Neuronal stem cell (in vitro differentiated cells): ENCODE data around the gene TSHZ2.

Experiments used
- DNase-seq: peaks from one replicate; pipeline ENCODE4 v3.0.0-alpha.2; 2013; ENCODE audit warnings: low spot score
- H2AFZ ChIP-seq: one replicate; pipeline ENCODE4 v1.6.1; 2013; ENCODE audit warnings: mild to moderate bottlenecking, low read length, inconsistent platforms
- H2AK5ac ChIP-seq: 2 replicates; pipeline ENCODE4 v1.6.1; 2013; ENCODE audit warnings: low read depth, mild to moderate bottlenecking, inconsistent platforms, low read length, moderate library complexity, mixed read lengths
- H2BK120ac ChIP-seq: 2 replicates; pipeline ENCODE4 v1.6.1; 2013; ENCODE audit warnings: low read depth, mild to moderate bottlenecking, inconsistent platforms, low read length, moderate library complexity, mixed read lengths
- H2BK12ac ChIP-seq: one replicate; pipeline ENCODE4 v1.6.1; 2013; ENCODE audit warnings: low read length, inconsistent platforms
- H2BK15ac ChIP-seq: 2 replicates; pipeline ENCODE4 v1.6.1; 2013; ENCODE audit warnings: mild to moderate bottlenecking, low read length, inconsistent platforms, mixed read lengths
- H2BK5ac ChIP-seq: one replicate; pipeline ENCODE4 v1.6.1; 2013; ENCODE audit warnings: inconsistent platforms, mild to moderate bottlenecking, low read length, moderate library complexity
- H3K14ac ChIP-seq: one replicate; pipeline ENCODE4 v1.6.1; 2013; ENCODE audit warnings: low read length, inconsistent platforms
- H3K18ac ChIP-seq: 2 replicates; pipeline ENCODE4 v1.6.1; 2013; ENCODE audit warnings: low read length, inconsistent platforms
- H3K23ac ChIP-seq: 2 replicates; pipeline ENCODE4 v1.6.1; 2013; ENCODE audit warnings: low read depth, mild to moderate bottlenecking, mixed read lengths, low read length, inconsistent platforms; ENCODE audit not compliant: poor library complexity
- H3K27ac ChIP-seq: replicated peaks from 3 replicates; pipeline ENCODE4 v1.5.1; 2013; ENCODE audit warnings: low read length, inconsistent platforms
- H3K27me3 ChIP-seq, 3 experiments: 2 replicates each; pipeline ENCODE4 v1.6.1; 2013; ENCODE audit warnings: low read length in 3 of 3, mild to moderate bottlenecking in 2 of 3, inconsistent platforms in 1 of 3, low read depth in 1 of 3, mixed read lengths in 1 of 3, moderate library complexity in 1 of 3; ENCODE audit not compliant: control insufficient read depth in 3 of 3, insufficient read depth in 3 of 3
- H3K36me3 ChIP-seq, 2 donors: replicated peaks in 1 of 2; 2 replicates each; pipeline ENCODE4 v1.6.1; 2013; ENCODE audit warnings: low read length in 2 of 2; ENCODE audit not compliant: control insufficient read depth in 2 of 2, insufficient read depth in 2 of 2
- H3K4ac ChIP-seq: 2 replicates; pipeline ENCODE4 v1.6.1; 2013; ENCODE audit warnings: inconsistent platforms, mild to moderate bottlenecking, low read length, moderate library complexity
- H3K4me1 ChIP-seq, 2 donors: 1 replicate in 1 of 2; 2 replicates in 1 of 2; pipeline ENCODE4 v1.6.1; 2013; ENCODE audit warnings: low read length in 2 of 2, low read depth in 1 of 2; ENCODE audit not compliant: control insufficient read depth in 2 of 2, insufficient read depth in 1 of 2
- H3K4me2 ChIP-seq: one replicate; pipeline ENCODE4 v1.6.1; 2013; ENCODE audit warnings: mild to moderate bottlenecking, low read length, inconsistent platforms; ENCODE audit not compliant: insufficient read depth, poor library complexity, severe bottlenecking
- H3K4me3 ChIP-seq, 2 donors: 2 replicates each; pipeline ENCODE4 v1.5.1; 2013; ENCODE audit warnings: low read length in 2 of 2, mild to moderate bottlenecking in 2 of 2, inconsistent platforms in 1 of 2, moderate library complexity in 1 of 2
- H3K79me1 ChIP-seq: one replicate; pipeline ENCODE4 v1.6.1; 2013; ENCODE audit warnings: low read depth, mild to moderate bottlenecking, inconsistent platforms, low read length, moderate library complexity
- H3K9ac ChIP-seq: one replicate; pipeline ENCODE4 v1.6.1; 2013; ENCODE audit warnings: mild to moderate bottlenecking, low read depth, low read length, inconsistent platforms; ENCODE audit not compliant: poor library complexity
- H3K9me3 ChIP-seq, 2 donors: replicated peaks in 1 of 2; 2 replicates each; pipeline versions ENCODE3 to v1.6.1; 2013; ENCODE audit warnings: low read length in 2 of 2, mild to moderate bottlenecking in 2 of 2, inconsistent platforms in 1 of 2, low read depth in 1 of 2, mixed read lengths in 1 of 2, moderate library complexity in 1 of 2; ENCODE audit not compliant: control insufficient read depth in 2 of 2, insufficient read depth in 1 of 2
- H4K8ac ChIP-seq: one replicate; pipeline ENCODE4 v1.6.1; 2013; ENCODE audit warnings: low read depth, mild to moderate bottlenecking, inconsistent platforms, low read length, moderate library complexity
- H4K91ac ChIP-seq: one replicate; pipeline ENCODE4 v1.6.1; 2013; ENCODE audit warnings: low read length, low read depth, mild to moderate bottlenecking, inconsistent platforms; ENCODE audit not compliant: poor library complexity
- WGBS, 2 donors: extraction: QIAGEN DNeasy Blood & Tissue Kit; methylation state at CpG; one replicate each; pipeline ENCODE4 v1.1.7; 2013; ENCODE audit warnings: missing lambda C conversion rate in 2 of 2, mixed read lengths in 1 of 2; ENCODE audit not compliant: insufficient read length in 2 of 2, insufficient replicate concordance in 1 of 2; ENCODE audit errors: extremely low coverage in 2 of 2; 5-methylcytosine and 5-hydroxymethylcytosine counted together

TSHZ2 gene

DNA sequence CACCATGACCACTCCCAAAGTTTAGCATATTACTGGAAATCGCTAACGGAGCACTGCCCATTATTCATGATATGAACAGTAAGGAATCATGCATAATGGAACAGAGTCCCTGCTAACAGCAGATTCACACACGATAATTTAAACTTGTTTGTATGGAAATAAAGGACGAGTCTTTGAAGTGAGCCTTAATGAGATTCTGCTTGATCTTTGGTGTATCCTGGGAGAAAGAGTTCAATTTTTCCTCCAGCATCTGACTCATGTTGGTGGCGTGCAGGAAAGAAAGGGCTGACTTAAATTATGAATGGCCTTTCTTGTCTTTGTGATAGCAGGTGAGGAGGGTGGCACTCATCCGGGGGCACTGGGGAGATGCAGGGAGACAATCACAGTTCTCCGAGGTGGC is 426.9 kb downstream of the TSHZ2 start:
- H2BK15ac ChIP-seq = no peak overlapping the region
- no peak overlapping the region for H3K14ac ChIP-seq
- H3K4ac ChIP-seq = no peak overlapping the region
- H2AK5ac ChIP-seq = no peak overlapping the region
- no peaks in the 10 kb centered on the region for H3K79me1 ChIP-seq
- H3K9ac ChIP-seq = no peak overlapping the region
- peaks cover 5 to 16% of the 10 kb centered on the region in 2 donors for H3K4me1 ChIP-seq
- no peak overlapping the region for H4K91ac ChIP-seq
- no peak overlapping the region for H3K18ac ChIP-seq
- peak overlapping the region; percentile 32 for H2AFZ ChIP-seq
- no peak overlapping the region for H3K27ac ChIP-seq
- H3K27me3 ChIP-seq = no peaks in the 10 kb centered on the region
- WGBS, 2 donors = no CpG with 5 or more reads among the region's 7 CpGs
- no peak for DNase-seq
- no peak overlapping the region for H4K8ac ChIP-seq
- no peaks in the 10 kb centered on the region for H3K36me3 ChIP-seq
- H2BK5ac ChIP-seq = no peak overlapping the region
- no peak overlapping the region for H3K4me3 ChIP-seq
- peaks cover 0 to 2% of the 10 kb centered on the region in 2 donors for H3K9me3 ChIP-seq
- no peak overlapping the region for H3K23ac ChIP-seq
- no peak overlapping the region for H2BK12ac ChIP-seq
- H2BK120ac ChIP-seq = no peak overlapping the region
- H3K4me2 ChIP-seq = no peak overlapping the region

GRCh38 chr20:53399592-53400335 is 427.6 kb downstream of the TSHZ2 start:
- H2BK120ac ChIP-seq = no peak overlapping the region
- H3K27ac ChIP-seq = no peak overlapping the region
- peak overlapping the region in 1 of 2 donors; percentile 47 for H3K4me3 ChIP-seq

GRCh38 chr20:53402233-53403005 is 430.3 kb downstream of the TSHZ2 start:
- no peak overlapping the region for H2BK120ac ChIP-seq
- H3K79me1 ChIP-seq = no peaks in the 10 kb centered on the region
- H3K18ac ChIP-seq = no peak overlapping the region
- no peak overlapping the region for H2AFZ ChIP-seq
- no peak overlapping the region for H3K23ac ChIP-seq
- no CpG with 5 or more reads among the region's 4 CpGs for WGBS, 2 donors
- no peak overlapping the region for H4K91ac ChIP-seq
- no peak overlapping the region for H3K27ac ChIP-seq
- H3K4me2 ChIP-seq = no peak overlapping the region
- DNase-seq = no peak
- no peaks in the 10 kb centered on the region for H3K36me3 ChIP-seq
- H4K8ac ChIP-seq = no peak overlapping the region
- no peak overlapping the region for H2BK5ac ChIP-seq
- no peak overlapping the region for H3K4me3 ChIP-seq
- no peak overlapping the region for H2AK5ac ChIP-seq
- no peak overlapping the region for H2BK15ac ChIP-seq
- no peak overlapping the region for H2BK12ac ChIP-seq
- H3K4me1 ChIP-seq = peaks cover 5 to 9% of the 10 kb centered on the region in 2 donors
- H3K14ac ChIP-seq = no peak overlapping the region
- no peaks in the 10 kb centered on the region for H3K27me3 ChIP-seq
- no peak overlapping the region for H3K4ac ChIP-seq
- H3K9ac ChIP-seq = no peak overlapping the region
- peaks cover 0 to 2% of the 10 kb centered on the region in 2 donors for H3K9me3 ChIP-seq

More at GRCh38 chr20:53399592-53400335, 427.6 kb downstream of the TSHZ2 start:
- H2AFZ ChIP-seq = peak overlapping the region; percentile 32
- peaks cover 0 to 2% of the 10 kb centered on the region in 2 donors for H3K9me3 ChIP-seq
- no peak overlapping the region for H4K8ac ChIP-seq
- no peak overlapping the region for H2BK5ac ChIP-seq
- H4K91ac ChIP-seq = no peak overlapping the region
- H2AK5ac ChIP-seq = peak overlapping the region; percentile 51
- no peak overlapping the region for H3K4ac ChIP-seq
- no peak overlapping the region for H2BK12ac ChIP-seq
- H2BK15ac ChIP-seq = no peak overlapping the region
- no peak overlapping the region for H3K23ac ChIP-seq
- peak overlapping the region; percentile 36 for H3K9ac ChIP-seq
- H3K27me3 ChIP-seq = no peaks in the 10 kb centered on the region
- peak overlapping the region; percentile 85 for H3K14ac ChIP-seq
- H3K36me3 ChIP-seq = no peaks in the 10 kb centered on the region
- WGBS, 2 donors = no CpG with 5 or more reads among the region's 9 CpGs
- no peak for DNase-seq
- no peak overlapping the region for H3K4me2 ChIP-seq
- H3K79me1 ChIP-seq = no peaks in the 10 kb centered on the region
- H3K4me1 ChIP-seq = peaks cover 5 to 13% of the 10 kb centered on the region in 2 donors
- peak overlapping the region; percentile 61 for H3K18ac ChIP-seq

DNA sequence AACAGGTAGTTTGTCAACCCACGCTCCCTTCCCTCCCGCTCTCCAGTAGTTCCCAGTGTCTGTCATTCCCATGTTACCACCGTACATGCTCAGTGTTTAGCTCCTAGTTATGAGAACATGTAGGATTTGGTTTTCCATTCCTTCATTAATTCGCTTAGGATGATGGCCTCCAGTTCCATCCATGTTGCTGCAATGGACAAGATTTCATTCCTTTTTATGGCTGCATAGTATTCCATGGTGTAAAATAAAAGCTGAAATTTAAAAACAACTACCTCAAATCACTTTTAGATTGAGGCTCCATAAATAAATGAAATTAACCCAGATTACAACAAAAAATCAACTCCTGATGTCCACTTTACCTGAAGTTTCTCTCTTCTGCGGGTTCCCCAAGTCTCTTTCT is 430.9 kb downstream of the TSHZ2 start:
- H3K4me3 ChIP-seq = no peak overlapping the region
- no peak overlapping the region for H4K91ac ChIP-seq
- no peaks in the 10 kb centered on the region for H3K27me3 ChIP-seq
- H3K27ac ChIP-seq = no peak overlapping the region
- H2BK120ac ChIP-seq = no peak overlapping the region
- H3K14ac ChIP-seq = no peak overlapping the region
- H4K8ac ChIP-seq = no peak overlapping the region
- H3K9me3 ChIP-seq = peaks cover 0 to 2% of the 10 kb centered on the region in 2 donors
- no peak overlapping the region for H2BK15ac ChIP-seq
- H2AK5ac ChIP-seq = no peak overlapping the region
- H3K9ac ChIP-seq = no peak overlapping the region
- no peak overlapping the region for H3K4me2 ChIP-seq
- no peak overlapping the region for H3K4ac ChIP-seq
- no peak overlapping the region for H2BK12ac ChIP-seq
- no peaks in the 10 kb centered on the region for H3K79me1 ChIP-seq
- no peak for DNase-seq
- no peak overlapping the region for H2BK5ac ChIP-seq
- H3K36me3 ChIP-seq = no peaks in the 10 kb centered on the region
- no peak overlapping the region for H3K18ac ChIP-seq
- no CpG with 5 or more reads among the region's 5 CpGs for WGBS, 2 donors
- H3K4me1 ChIP-seq = peaks cover 5 to 9% of the 10 kb centered on the region in 2 donors
- H2AFZ ChIP-seq = no peak overlapping the region
- H3K23ac ChIP-seq = no peak overlapping the region
